Heart left ventricle (tissue), 16 donors: ENCODE results near the gene RFC3. TPM values are rescaled to one million over a fixed set of nuclear protein-coding genes. Genes with fewer than 3 reads are reported as not detected.

ENCODE experiments used
- ATAC-seq, 4 donors: fragments of 200-7000 bp; cut with Tn5 transposase; one replicate each; pipeline ENCODE4 v1.9.1; 2020 to 2022; ENCODE audit warnings: moderate library complexity in 4 of 4, mild to moderate bottlenecking in 3 of 4, moderate number of reproducible peaks in 1 of 4
- DNase-seq, 5 donors: peaks; one replicate each; pipeline ENCODE4 v3.0.0-alpha.2; 2020
- H3K27ac ChIP-seq, 12 donors: fragments of 200-600 bp; sonication (generic) in 4 of 12; one replicate each; pipeline versions ENCODE4 v1.5.0 to v1.8.0; 2016 to 2022; ENCODE audit warnings: mild to moderate bottlenecking in 2 of 12
- H3K27me3 ChIP-seq, 9 donors: fragments of 200-600 bp; sonication (generic) in 2 of 9; one replicate each; pipeline versions ENCODE4 v1.5.1 to v1.8.0; 2016 to 2022; ENCODE audit warnings: mild to moderate bottlenecking in 3 of 9
- H3K36me3 ChIP-seq, 9 donors: fragments of 200-600 bp; sonication (generic) in 2 of 9; one replicate each; pipeline versions ENCODE4 v1.5.0 to v1.8.0; 2018 to 2022; ENCODE audit warnings: mild to moderate bottlenecking in 2 of 9
- H3K4me1 ChIP-seq, 12 donors: fragments of 200-600 bp; sonication (generic) in 4 of 12; one replicate each; pipeline versions ENCODE4 v1.5.0 to v1.8.0; 2016 to 2022; ENCODE audit warnings: mild to moderate bottlenecking in 3 of 12
- H3K4me3 ChIP-seq, 12 donors: fragments of 200-600 bp; sonication (generic) in 4 of 12; one replicate each; pipeline versions ENCODE4 v1.5.0 to v1.8.0; 2017 to 2022; ENCODE audit warnings: mild to moderate bottlenecking in 9 of 12, moderate library complexity in 4 of 12
- H3K9me3 ChIP-seq, 12 donors: fragments of 200-600 bp; sonication (generic) in 4 of 12; one replicate each; pipeline versions ENCODE4 v1.5.0 to v1.8.0; 2016 to 2022; ENCODE audit warnings: mild to moderate bottlenecking in 1 of 12
- POLR2A ChIP-seq, 2 donors: fragments of 450-650 bp; IDR thresholded peaks; one replicate each; pipeline ENCODE4 v1.6.1; 2017; ENCODE audit warnings: antibody characterized with exemption in 2 of 2, mild to moderate bottlenecking in 2 of 2, moderate library complexity in 2 of 2
- WGBS, 4 donors: extraction: QIAGEN DNeasy Blood & Tissue Kit in 2 of 4; methylation state at CpG; one replicate each; pipeline versions ENCODE4 v1.1.5 to v1.1.7; 2013 to 2018; 5-methylcytosine and 5-hydroxymethylcytosine counted together
- intact Hi-C, 10 donors: fragments of 100-400 bp; cut with DNase I; formaldehyde crosslinking; loops; one replicate each; pipeline versions ENCODE4 v1.11.1 to v1.14.2; 2022
- polyA plus RNA-seq, 2 donors: library from polyadenylated mRNA; stranded (reverse); fragments of 200-250 nt; gene quantifications; one replicate each; pipeline ENCODE4 v1.2.3, GENCODE V29; 2013
- total RNA-seq, 9 donors: library from RNA; depleted of rRNA in 2 of 9; stranded (reverse); fragments of >200 nt in 2 of 9; fragmentation: NEBNext Ultra II Directional in 3 of 9; extraction: Animal tissue kit (Norgen Biotek cat#: 25700) in 3 of 9; gene quantifications; one replicate each; pipeline versions ENCODE4 v1.1.0 to v1.2.4, GENCODE V29; 2016 to 2023
- TF ChIP-seq, protein P1 (sequence below), 12 donors: fragments of 200-600 bp; sonication (generic) in 4 of 12; IDR thresholded peaks; one replicate each; pipeline versions ENCODE4 v1.5.0 to v1.8.0; 2018 to 2022; ENCODE audit warnings: antibody characterized with exemption in 12 of 12, mild to moderate bottlenecking in 5 of 12
- donor health status: ischemic (EF 13 %, LVEDD 7.1; RV severe dilation, severe dysfunction).
- donor health status: healthy with polysubstance abuse.
- donor health status: DM: no; HTN: yes; CAD: no.
- donor health status: DM: no; HTN: no; CAD: no.
- donor health status: ischemic (EF 25% LVEDD 6.9; RV normal size, moderate dysfunction).
- donor health status: ischemic (EF 25% LVEDD 5.7; RV mildly dilated, moderate dysfunction).
- donor health status: healthy.
- donor health status: DM: yes; HTN: yes; CAD: no.
- donor health status: ischemic (EF 35%, LVEDD 5.7; RV mildly dilated, moderate dysfunction).
- donor health status: nonischemic (EF 11% LVEDD 7.7; RV severe dilation, severe dysfunction).
- donor health status: DM: yes; HTN: yes; CAD: no.
- donor health status: PGD.
- donor health status: ischemic (EF 29% LVEDD 5.4; RV normal size, mild dysfunction).
- donor health status: nonischemic (EF 23%, LVEDD 6.1; RV moderate dilation, normal function).

The RFC3 gene
- total and polyA plus RNA-seq, 11 donors = 2.6 to 8.8 (median 5.7) TPM

DNA sequence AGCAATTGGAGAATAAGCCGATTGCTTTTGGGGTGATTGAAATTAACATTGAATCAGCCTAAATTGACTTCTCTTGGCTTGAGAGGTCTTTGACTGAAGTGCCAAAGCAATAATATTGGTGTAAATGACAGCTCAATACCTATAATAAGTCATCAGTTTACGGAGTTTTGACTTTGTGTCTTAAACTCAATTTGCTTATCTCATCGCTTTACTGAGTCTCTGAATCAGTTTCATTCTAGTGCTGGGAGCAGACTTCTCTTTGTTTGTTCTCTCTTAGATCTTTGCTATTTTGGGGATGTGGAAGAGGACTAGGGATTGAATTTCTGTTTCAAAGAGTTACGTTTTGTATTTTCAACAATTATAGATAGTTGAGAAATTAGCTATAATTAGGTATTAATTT lies 7.1 kb downstream of the RFC3 start:
- 93 to 95% (median 94%) methylated on average over 4 of the region's 4 CpGs for WGBS, 4 donors
- Histone ChIP-seq H3K27me3 (no peaks in the 10 kb centered on the region), H3K9me3 (no peaks in the 10 kb centered on the region), H3K4me1 (no peaks in the 10 kb centered on the region), H3K27ac (no peak overlapping the region), H3K36me3 (peaks cover 0 to 52% (median 27%) of the 10 kb centered on the region in 9 donors), H3K4me3 (no peak overlapping the region)
- no peak for DNase-seq
- TF ChIP-seq POLR2A (IDR thresholded peaks at IDR 0.05) = no peak
- TF ChIP-seq, protein P1, sequence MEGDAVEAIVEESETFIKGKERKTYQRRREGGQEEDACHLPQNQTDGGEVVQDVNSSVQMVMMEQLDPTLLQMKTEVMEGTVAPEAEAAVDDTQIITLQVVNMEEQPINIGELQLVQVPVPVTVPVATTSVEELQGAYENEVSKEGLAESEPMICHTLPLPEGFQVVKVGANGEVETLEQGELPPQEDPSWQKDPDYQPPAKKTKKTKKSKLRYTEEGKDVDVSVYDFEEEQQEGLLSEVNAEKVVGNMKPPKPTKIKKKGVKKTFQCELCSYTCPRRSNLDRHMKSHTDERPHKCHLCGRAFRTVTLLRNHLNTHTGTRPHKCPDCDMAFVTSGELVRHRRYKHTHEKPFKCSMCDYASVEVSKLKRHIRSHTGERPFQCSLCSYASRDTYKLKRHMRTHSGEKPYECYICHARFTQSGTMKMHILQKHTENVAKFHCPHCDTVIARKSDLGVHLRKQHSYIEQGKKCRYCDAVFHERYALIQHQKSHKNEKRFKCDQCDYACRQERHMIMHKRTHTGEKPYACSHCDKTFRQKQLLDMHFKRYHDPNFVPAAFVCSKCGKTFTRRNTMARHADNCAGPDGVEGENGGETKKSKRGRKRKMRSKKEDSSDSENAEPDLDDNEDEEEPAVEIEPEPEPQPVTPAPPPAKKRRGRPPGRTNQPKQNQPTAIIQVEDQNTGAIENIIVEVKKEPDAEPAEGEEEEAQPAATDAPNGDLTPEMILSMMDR (IDR thresholded peaks at IDR 0.05) = no peak
- intact Hi-C loops = no loop called here
- ATAC-seq = no peak

DNA sequence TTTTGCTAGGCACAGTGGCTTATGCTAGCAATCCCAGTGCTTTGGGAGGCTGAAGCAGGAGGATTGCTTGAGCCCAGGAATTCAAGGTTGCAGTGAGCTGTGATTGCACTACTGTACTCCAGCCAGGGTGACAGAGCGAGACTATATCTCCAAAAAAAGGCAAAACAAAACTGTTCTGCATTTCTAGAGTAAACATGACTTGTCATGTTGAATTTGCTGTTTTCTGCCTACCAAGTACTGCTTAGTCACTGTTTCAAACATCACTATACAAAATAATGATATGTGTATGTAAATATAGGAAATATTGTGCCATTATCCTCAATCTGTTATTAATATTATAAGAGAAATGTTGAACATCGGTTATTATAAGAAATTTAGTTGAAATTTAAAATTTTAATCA lies 9.2 kb downstream of the RFC3 start:
- TF ChIP-seq POLR2A (IDR thresholded peaks at IDR 0.05) = no peak
- H3K4me1 ChIP-seq = no peaks in the 10 kb centered on the region
- no peak overlapping the region for H3K27ac ChIP-seq
- intact Hi-C loops = no loop called here
- no peak overlapping the region for H3K4me3 ChIP-seq
- ATAC-seq (no peak), DNase-seq (no peak)
- no peaks in the 10 kb centered on the region for H3K9me3 ChIP-seq
- WGBS, 4 donors = 96 to 97% (median 97%) methylated on average over 2 of the region's 2 CpGs
- peaks cover 0 to 60% (median 36%) of the 10 kb centered on the region in 9 donors for H3K36me3 ChIP-seq
- H3K27me3 ChIP-seq = no peaks in the 10 kb centered on the region

- DNase-seq (no peak), ATAC-seq (no peak)
- TF ChIP-seq POLR2A (IDR thresholded peaks at IDR 0.05) = no peak
- TF ChIP-seq, protein P1 (IDR thresholded peaks at IDR 0.05) = no peak
- H3K27me3 ChIP-seq = no peaks in the 10 kb centered on the region
- 73 to 80% (median 75%) methylated on average over 7 of the region's 7 CpGs for WGBS, 4 donors
- H3K4me1 ChIP-seq = peaks cover 0 to 1% (median 0%) of the 10 kb centered on the region in 12 donors
- H3K9me3 ChIP-seq = no peaks in the 10 kb centered on the region
- H3K36me3 ChIP-seq = peaks cover 0 to 73% (median 36%) of the 10 kb centered on the region in 9 donors
- intact Hi-C loops = no loop called here
- no peak overlapping the region for H3K4me3 ChIP-seq
- no peak overlapping the region for H3K27ac ChIP-seq
Measured at GRCh38 chr13:33828431-33829129, 10.6 kb downstream of the RFC3 start.

GRCh38 chr13:33832872-33833271 lies 14.9 kb downstream of the RFC3 start:
- ATAC-seq (peak in 3 of 4 donors; percentile 42 to 90 (median 49)), DNase-seq (peak in 2 of 5 donors; percentile 17 to 24)
- 66 to 72% (median 69%) methylated on average over 4 of the region's 4 CpGs for WGBS, 4 donors
- H3K36me3 ChIP-seq = peaks cover 0 to 68% (median 34%) of the 10 kb centered on the region in 9 donors
- no peaks in the 10 kb centered on the region for H3K9me3 ChIP-seq
- peaks cover 0 to 6% (median 0%) of the 10 kb centered on the region in 12 donors for H3K4me1 ChIP-seq
- H3K27me3 ChIP-seq = no peaks in the 10 kb centered on the region
- TF ChIP-seq, protein P1 (IDR thresholded peaks at IDR 0.05) = no peak
- TF ChIP-seq POLR2A (IDR thresholded peaks at IDR 0.05) = no peak
- no peak overlapping the region for H3K4me3 ChIP-seq
- intact Hi-C loops = no loop called here
- H3K27ac ChIP-seq = peak overlapping the region; percentile 8 to 74 (median 64)
